ENCODE data around the gene TLK1.

- no peak for TF ChIP-seq CTCF (IDR thresholded peaks at IDR 0.05; ENCODE audit: insufficient read depth, low read length)
- TF ChIP-seq REST (IDR thresholded peaks at IDR 0.05; ENCODE audit: insufficient replicate concordance, low read depth), result no peak
- no peak for TF ChIP-seq POLR2AphosphoS5 (IDR thresholded peaks at IDR 0.05; ENCODE audit: low read depth)
- TF ChIP-seq GABPA (IDR thresholded peaks at IDR 0.05; ENCODE audit: low read depth), result no peak
- no peak for TF ChIP-seq SPI1 (IDR thresholded peaks at IDR 0.05; ENCODE audit: borderline replicate concordance, low read depth)
These were observed 11.3 kb downstream of the TLK1 start for GRCh38 chr2:171149171-171149938.

Measured in HL-60 (cell line).